NCI-H2196 treated with DMSO at 0.1 percent for 48 hours (cell line): ENCODE data around the gene PTPN7.
"Not testable (repeated sequence)": the region's sequence is repeated elsewhere in the genome, so short reads cannot be mapped to it uniquely, and the experiment has no call there.

Source experiments
- DNase-seq: peaks from one replicate; lab custom pipeline; 2025; ENCODE audit not compliant: unreplicated experiment; lab: John Stamatoyannopoulos, UW

The PTPN7 gene

DNA sequence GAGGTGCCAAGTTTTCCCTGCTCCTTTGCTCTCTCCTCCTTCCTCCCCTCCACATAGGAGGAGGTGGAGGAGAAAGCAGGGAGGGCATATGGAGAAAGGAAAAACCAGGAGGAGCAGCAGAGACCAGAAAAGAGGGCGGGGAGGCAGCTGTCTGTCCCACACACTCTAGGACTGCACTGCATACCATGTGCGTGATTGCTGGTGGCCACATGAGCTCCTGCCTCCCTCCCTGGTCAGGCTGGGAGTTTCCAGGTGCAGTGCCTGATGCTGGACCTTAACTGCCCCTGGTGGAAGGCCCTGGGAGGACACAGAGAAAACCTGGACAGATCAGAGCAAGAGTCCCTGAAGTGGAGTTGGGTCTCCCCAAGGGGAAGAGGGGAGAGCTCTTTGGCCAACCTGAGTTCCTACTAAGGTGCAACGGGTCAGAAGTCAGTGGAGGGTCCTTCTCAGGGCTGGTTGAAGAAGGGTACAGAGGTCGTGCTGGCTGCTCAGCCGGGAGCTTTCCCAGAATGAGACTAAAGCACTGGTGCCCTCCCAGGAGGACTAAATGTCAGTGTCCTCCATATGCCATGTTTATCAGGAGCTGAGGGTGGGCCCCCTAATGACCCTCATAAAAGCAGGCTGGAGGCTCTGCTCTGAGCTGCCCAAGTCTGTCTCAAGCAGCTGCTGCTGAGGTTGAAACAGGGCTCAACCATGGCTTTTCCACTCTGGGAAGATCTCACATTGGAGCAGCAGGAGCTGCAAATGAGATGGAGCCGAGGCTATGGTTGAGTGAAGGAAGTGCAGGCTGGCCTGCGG lies 29.7 kb upstream of the PTPN7 start:
- no peak for DNase-seq

DNA sequence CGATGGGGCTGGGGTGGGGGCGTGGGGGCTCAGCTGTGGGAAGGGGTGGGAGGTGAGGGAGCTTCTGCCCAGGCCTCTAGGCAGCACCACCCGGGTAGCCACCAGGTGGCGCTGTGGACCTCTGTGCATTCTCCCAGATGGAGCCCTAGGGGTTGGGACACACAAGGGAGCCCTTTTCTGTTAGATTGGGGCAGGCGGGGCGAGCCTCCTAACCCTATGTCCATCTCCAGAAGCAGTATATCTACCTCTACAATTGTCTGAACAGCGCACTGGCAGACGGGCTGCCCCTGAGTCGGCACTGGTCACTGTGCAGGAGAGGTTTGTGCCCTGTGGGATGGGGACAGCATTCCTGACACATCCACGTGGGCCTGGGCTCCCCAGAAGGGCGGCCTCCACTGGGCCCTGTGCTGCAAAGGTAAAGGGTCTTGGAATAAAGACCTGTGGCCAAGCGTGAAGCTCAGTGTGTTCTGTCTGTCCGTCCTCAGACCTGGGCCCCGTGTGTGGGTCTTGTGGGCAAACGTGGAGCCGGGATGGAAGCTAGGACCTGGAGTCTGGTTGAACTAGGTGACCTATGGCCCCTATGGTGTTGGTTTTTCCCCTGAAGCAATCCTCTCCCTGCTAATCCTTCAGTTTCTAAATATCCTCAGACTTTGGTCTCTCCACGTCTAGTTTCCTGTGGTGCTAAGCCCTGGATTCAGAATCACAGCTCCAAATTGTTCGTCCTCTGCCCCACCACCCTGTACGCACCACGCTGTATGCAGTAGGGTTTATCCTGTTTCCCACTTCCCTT lies 28.8 kb upstream of the PTPN7 start:
- DNase-seq, result peak; percentile 25

DNA sequence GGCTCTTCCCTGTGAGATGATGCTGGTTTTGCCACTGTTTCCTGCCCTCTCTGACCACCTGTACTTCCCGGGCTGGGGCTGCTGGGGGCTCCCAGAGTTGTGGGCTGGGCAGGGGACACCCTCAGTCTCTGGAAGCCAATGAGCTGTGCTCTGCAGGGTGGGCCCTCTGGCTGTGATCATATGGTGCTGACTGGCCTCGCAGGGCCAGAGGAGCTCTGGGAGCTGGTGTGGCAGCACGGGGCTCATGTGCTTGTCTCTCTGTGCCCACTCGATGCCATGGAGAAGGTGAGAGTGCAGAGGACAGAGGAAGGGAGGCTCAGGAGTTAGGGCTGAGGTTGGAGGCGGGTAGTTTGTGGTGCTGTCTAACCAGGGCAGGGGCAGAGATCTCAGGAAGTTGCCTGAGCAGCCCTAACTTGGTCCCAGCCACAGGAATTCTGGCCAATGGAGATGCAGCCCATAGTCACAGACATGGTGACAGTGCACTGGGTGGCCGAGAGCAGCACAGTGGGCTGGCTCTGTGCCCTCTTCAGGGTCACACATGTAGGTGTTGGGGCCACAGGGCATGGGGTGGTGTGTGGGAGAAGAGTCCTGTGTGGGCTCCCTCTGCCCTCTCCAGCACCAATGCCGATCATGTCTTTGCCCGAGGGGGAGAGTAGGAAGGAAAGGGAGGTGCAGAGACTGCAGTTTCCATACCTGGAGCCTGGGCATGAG lies 27.4 kb upstream of the PTPN7 start:
- no peak for DNase-seq

DNA sequence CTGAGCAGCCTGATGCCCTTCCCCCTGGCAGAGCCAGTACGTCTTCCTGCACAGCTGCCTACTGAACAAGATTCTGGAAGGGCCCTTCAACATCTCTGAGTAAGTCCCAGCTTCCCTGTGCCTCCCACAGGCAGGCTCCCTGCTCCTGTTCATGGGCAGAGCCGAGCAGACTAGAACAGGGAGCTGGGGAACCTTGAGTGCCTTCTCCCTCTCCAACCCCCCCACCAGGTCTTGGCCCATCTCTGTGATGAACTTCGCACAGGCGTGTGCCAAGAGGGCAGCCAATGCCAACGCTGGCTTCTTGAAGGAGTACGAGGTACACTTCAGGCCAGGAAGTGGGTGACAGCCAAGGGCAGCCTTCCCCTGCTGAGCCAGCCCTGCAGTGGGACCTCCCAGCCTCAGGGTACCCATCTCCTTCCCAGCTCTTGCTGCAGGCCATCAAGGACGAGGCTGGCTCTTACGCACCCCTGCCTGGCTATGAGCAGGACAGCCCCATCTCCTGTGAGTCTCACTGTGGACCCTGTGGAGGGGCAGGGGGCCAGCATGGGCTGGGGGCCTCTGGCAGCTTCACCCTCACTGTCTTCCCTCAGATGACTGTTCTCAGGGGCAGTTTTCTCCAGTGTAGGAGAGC lies 26.8 kb upstream of the PTPN7 start:
- DNase-seq, result no peak

DNA sequence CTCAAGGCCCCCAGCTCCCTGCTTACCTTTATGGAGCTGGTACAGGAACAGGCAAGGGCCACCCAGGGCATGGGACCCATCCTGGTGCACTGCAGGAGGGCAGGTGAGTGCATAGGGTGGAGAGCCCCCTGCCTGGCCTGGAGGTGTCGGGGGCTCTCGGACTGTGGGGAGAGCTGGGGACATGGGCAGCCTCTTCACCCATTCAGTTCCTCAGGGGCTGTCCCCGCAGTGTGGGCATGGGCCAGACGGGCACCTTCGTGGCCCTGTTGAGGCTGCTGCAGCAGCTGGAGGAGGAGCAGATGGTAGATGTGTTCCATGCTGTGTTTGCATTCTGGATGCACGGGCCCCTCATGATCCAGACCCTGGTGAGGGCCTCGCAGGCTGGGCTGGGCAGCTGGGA lies 25.9 kb upstream of the PTPN7 start:
- no peak for DNase-seq

DNA sequence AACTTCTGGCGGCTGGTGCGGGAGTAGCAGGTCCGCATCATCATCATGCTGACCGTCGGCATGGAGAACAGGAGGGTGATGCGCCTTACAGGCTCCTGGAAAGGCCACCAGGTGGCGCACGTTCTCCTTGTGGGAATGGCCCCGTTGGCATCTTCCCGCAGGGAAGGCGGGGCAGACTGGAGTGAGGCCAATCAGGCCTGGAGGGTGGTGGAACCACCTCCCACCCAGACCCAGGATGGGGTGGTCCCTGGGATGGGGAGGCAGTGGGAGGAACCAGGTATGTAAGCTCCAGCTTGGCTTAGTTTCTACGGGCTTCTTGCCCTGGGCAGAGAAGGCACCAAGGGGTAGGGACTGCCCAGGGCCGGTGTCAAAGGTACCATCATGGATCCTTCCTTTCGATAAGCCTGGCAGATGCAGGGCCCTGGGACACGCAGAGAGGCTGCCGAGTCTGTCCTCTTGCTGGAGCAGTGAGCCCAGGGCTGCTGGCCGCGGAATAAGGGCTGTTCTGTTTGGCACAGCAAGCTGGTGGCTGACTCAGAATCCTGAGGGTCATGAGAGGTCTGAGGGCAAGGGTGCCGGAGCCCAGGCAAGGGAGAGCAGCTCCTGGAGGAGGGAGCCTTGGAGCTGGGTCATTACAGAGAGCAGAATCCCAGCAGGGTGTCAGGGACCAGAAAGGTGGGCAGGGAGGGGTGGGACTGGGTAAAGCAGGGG lies 24.5 kb upstream of the PTPN7 start:
- DNase-seq, result peak; percentile 79

DNA sequence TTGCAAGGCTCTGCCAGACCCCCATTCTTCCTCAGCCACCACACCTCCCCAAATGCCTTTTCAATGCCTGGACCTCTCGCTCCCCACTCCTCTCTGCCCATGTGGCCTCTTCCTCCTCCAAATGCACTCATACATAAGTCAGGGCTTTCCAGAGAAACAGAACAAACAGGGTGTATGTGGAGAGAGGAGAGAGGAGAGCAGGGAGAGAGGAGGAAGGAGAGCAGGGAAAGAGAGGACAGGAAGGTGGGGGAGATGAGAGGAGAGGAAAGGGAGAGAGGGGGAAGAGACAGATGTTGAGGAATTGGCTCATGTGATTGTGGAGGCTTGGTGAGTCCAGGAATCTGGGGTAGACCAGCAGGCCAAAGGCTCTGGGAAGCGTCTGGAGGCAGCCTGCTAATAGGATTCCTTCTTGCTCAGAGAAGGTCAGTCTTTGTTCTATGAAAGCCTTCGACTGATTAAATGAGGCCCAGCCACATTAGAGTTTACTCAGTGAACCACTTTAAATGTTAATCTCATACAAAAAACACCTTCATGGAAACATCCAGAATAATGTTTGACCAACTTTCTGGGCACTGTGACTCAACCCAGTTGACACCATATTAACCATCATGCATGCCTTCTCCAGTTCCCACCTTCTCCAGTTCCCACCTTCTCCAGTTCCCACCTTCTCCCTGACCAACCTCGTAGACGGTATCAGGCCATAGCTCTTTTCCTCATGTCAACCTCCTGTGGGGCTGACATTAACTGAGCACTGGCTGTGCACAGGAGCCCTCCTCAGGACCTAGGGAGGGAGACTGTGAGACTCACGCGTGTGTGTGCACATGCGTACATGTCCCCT lies 21.9 kb upstream of the PTPN7 start:
- DNase-seq, result no peak

DNA sequence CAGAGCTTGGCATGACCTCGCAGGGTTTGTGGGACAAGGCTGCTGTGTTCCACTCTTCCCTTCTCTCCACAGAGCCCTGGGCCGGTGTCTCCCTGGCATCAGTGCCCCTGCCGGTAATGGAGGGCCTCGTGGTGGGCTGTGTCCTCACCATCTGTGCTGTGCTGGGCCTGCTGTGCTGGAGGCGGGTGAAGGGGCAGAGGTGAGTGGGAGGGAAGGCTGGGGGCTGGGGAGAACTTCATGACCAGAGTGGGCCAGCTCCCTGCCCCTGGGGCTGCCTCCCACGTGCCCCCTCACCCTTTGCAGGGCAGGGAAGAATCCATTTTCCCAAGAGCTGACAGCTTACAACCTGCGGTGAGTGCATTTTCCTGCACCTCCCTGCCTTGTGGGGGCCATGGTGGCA lies 21.2 kb upstream of the PTPN7 start:
- DNase-seq, result no peak

DNA sequence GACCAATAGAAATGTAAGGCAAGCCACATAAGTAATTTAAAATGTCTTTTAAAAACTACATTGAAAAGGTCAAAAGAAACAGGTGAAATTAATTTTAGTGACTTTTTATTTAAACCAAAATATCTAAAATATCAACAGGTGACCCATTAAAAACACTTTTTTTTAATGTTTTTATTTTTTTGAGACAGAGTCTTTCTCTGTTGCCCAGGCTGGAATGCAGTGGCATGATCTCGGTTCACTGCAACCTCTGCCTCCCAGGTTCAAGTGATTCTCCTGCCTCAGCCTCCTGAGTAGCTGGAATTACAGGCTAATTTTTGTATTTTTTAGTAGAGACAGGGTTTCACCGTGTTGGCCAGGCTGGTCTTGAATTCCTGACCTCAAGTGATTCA lies 20.3 kb upstream of the PTPN7 start:
- not testable (repeated sequence) for DNase-seq

DNA sequence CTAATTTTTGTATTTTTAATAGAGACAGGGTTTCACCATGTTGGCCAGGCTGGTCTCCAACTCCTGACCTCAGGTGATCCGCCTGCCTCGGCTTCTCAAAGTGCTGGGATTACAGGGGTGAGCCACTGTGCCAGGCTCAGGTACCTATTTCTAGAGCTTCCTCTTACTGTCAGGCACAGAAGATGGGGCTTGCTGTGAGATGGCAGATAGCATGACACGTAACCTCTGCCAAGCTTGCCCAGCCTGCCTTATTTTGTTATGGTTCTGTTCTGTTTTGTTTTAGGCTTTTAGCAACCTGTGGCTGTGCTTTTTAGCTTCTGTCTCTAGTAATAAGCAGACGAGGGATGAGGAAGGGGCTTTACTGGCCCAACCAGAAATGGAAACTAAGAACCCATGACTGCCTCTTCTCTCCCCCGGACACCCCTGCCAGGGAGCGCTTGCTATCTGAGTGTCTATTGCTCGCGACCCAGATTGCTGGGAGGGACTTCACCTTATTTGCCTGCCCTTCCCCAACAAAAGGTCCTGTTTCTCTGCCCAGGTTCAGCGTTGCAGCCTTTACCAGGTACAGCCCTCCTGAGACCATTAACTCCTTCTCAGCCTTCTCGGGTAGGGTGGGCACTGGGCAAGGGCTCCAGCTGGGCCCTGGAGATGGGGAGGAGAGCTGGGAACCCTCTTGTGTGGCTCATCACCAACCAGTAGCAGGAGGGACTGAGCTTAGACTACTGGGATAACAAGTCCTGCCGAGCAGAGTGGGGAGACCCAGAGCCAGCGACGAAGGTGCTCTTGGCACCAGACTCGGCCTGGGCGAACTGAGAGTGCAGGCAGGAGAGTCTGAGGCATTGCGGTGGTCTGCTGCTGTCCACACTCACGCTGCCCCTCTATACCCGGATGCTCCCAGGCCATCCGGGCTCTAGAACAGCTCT lies 19.7 kb upstream of the PTPN7 start:
- DNase-seq, result no peak

DNA sequence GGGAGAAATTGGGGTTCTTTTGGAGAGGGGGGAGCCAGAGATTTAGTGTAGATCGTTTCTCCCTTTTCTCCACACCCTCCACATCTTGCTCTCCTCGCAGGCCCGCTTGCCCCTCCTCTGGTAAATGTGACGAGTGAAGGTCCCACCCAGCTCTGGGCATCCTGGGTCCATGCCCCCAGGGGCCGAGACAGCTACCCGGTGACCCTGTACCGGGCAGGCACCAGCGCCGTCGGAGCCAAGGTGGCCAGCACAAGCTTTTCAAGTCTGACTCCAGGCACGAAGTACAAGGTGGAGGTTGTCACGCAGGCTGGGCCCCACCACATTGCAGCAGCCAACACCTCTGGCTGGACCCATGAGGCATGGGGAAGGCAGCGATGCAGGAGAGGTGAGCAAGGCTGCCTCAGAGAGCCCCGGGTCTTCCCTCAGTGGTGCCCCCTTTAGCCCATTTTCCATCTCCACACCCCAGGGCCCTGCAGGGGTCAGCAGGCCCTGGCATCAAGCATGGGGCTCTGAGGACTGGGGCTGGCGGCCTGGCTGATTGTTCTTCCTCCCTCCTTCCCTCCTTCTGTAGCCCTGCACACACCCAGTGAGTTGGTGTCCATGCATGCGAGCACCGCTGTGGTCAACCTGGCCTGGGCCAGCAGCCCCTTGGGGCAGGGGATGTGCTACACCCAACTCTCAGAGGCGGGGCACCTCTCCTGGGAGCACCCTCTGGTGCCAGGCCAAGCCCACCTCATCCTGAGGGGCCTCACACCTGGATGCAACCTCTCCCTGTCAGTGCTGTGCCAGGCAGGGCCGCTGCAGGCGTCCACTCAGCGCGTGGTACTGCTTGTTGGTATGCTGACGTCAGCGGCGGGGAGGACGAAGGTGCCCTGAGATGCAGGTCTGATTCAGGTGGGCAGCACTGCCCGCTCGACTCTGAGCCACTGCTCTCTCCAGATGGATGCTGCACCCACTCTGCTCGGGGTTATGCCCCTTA lies 16.8 kb upstream of the PTPN7 start:
- DNase-seq, result no peak

DNA sequence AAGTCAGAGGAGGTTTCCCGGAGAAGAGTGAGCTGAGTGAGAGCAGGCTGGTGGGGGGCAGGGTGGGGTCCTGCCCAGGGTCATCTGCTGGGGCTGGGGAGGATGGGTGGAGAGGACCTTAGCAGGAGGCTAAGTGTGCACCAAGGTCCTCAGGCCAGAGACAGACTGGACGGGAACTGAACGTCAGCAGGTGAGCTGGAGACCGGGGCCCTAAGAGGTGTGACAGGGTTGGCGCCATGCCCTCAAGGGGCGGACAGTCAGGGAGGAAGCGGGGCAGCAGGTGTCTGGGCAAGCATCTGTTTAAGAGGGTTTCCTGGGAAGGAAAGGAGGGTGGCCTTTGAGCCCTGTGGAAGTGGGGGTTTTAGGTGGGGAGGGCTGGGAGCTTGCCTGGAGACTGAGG lies 13.6 kb upstream of the PTPN7 start:
- DNase-seq, result no peak

DNA sequence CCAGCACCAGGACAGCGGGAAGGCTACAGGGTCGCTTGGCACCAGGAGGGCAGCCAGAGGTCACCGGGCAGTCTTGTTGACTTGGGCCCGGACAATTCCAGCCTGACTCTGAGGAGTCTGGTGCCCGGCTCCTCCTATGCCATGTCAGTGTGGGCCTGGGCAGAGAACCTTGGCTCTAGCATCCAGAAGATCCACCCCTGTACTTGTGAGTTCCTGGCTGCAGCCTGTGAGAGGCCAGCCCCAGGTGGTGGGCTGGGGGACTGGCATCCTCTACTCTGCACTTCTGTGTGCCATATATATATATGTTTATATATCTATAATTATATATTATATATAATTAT lies 11.6 kb upstream of the PTPN7 start:
- DNase-seq, result no peak

DNA sequence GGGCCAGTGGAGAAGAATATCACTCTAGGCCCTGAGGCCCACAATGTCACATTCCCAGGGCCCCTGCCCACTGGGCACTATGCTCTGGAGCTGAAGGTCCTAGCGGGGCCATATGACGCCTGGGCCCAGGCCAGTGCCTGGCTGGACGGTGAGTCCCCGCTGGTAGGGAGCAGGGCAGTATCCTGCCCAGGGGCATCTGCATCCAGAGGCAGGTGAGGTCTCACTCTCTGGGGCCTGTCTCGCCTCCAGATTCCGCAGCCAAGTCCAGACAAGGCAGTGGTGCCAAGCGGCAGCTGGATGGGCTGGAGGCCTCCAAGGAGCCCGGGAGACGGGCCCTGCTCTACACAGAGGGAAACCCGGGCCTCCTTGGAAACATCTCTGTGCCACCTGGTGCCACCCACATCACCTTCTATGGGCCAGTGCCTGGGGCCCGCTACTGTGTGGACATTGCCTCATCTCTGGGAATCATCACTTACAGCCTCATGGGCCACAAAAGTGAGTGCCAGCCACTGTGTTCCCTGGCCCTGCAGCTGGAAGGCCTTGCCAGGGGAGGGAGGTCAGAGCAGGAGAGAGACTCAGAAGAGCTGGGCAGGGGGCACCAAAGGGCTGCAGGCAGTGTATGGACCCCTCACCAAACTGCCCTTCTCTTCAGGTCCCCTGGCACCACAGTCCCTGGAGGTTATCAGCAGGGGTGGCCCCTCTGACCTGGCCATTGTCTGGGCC lies 11.1 kb upstream of the PTPN7 start:
- DNase-seq, result no peak

DNA sequence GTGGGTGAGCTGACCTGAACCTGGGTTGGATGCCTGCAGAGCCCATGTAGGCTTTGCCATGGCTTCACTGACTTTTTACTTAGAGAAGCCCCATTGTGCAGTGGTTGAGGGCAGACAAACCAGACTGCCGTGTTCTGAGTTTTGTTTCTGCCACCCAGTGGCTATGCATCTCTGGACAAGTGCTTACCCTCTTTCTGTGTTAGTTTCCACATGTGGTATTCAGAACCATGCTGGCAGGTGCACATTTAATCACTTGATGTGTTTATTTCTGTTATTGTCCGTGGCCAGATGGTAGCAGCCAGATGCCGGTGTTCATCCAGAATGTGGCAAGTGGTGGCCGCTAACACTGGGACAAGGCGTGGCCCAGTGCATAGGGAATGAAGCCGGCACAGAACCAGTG lies 10.3 kb upstream of the PTPN7 start:
- DNase-seq, result no peak

DNA sequence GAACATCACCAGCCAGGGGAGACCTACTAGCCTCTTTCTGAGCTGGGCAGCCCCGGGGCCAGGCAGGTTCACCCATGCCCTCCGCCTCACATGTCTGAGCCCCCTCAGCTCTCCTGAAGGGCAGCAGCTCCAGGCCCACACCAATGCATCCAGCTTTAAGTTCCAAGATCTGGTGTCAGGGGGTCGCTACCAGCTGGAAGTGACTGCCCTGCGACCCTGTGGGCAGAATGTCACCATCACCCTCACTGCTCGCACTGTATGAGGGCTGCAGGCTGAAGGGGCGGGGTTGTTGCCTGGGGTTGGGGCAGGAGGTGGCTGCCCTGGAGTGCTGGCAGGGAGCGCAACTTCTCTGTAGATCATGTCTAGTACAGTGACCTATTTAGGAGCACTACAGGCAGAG lies 8.5 kb upstream of the PTPN7 start:
- no peak for DNase-seq

DNA sequence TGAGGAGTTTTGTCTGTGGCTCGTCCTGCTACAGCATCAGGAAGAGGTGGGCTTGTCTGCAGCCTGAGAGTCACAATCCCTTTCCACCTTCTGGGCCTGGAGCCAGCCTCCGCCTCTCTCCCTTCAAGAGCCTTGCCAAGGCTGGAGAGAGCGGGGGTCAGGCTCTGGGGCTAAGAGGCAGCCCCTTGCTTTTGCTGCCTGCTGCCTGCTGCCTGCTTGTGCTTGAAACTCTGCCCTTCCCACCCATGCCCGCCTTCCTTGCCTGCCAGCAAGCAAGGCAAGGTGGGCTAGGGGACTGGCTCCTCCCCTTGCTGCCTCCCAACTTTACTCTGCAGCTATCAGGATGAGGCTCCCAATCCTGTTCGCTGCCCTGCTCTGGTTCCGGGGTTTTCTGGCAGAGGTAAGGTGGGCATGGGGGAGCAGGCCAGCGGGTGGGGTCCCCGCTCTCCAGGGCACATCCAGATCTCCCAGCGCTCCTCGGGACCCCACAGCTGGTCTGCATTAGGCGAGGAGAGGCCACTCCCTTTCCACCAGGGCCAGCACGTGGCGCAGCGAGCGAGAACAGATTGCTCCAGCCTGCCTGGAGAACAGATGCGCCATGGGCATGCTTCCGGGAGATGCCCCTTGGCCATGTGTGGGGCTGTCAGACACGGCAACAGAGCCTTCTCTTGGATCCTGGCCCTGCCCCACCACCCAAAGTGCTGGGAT lies 7.5 kb upstream of the PTPN7 start:
- DNase-seq, result no peak
